SU-DHL-6 (cell line): ENCODE data around the gene ATXN7.

Experiments used
- EZH2phosphoT487 ChIP-seq: fragments of 200-600 bp; sonication (generic), shearing (Covaris generic); conservative IDR thresholded peaks from 2 replicates; pipeline ENCODE4 v1.6.1; 2018; ENCODE audit warnings: mild to moderate bottlenecking, antibody characterized with exemption, low read length, moderate library complexity, mixed read lengths
- TF ChIP-seq, protein P1 (sequence below): fragments of 200-600 bp; sonication (generic); IDR thresholded peaks from one replicate; pipeline ENCODE4 v1.5.1; 2017; ENCODE audit warnings: antibody characterized with exemption, mild to moderate bottlenecking, low read length, moderate library complexity; ENCODE audit not compliant: insufficient read depth, poor library complexity, severe bottlenecking

DNA sequence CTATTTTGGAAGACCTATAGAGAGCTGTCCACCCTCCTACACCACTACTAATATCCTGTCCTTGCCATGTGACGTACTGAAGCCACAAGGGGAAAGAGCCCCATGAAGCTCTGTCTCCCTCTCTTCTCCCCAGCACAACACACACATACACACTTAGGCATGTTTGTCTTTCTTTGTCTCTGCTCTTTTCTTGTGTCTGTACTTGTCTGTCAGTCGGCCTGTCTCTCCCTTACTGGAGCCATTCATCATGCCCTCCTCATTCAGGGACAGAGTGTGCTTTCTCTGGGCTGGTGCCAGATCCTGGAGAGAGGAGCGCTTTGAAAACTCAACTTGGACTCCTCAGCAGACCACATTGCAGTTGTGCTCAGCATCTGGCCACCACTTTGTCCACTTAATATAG, 112.1 kb downstream of the ATXN7 start:
- TF ChIP-seq, protein P1, sequence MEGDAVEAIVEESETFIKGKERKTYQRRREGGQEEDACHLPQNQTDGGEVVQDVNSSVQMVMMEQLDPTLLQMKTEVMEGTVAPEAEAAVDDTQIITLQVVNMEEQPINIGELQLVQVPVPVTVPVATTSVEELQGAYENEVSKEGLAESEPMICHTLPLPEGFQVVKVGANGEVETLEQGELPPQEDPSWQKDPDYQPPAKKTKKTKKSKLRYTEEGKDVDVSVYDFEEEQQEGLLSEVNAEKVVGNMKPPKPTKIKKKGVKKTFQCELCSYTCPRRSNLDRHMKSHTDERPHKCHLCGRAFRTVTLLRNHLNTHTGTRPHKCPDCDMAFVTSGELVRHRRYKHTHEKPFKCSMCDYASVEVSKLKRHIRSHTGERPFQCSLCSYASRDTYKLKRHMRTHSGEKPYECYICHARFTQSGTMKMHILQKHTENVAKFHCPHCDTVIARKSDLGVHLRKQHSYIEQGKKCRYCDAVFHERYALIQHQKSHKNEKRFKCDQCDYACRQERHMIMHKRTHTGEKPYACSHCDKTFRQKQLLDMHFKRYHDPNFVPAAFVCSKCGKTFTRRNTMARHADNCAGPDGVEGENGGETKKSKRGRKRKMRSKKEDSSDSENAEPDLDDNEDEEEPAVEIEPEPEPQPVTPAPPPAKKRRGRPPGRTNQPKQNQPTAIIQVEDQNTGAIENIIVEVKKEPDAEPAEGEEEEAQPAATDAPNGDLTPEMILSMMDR, result no peak
- TF ChIP-seq EZH2phosphoT487, result no peak
